Measurements from ENCODE around the gene HOTAIR. TPM values are rescaled to one million over a fixed set of nuclear protein-coding genes. Genes with fewer than 3 reads are reported as not detected.
A peak's percentile ranks its signal among the peaks of the same experiment; 100 is the strongest.

HOTAIR gene
- polyA plus RNA-seq, 2 of the 4 experiments (the other 2 are of a cell fraction) = 0.67 to 0.71 TPM

GRCh38 chr12:53955036-53955775 is 19.5 kb downstream of the HOTAIR start:
- 0 out of 3 replicates have a peak, but pooled peaks cover 2% of the 10 kb centered on the region for H3K4me1 ChIP-seq
- H3K9me3 ChIP-seq = no peaks in the 10 kb centered on the region
- no peak overlapping the region for H3K27ac ChIP-seq
- no peak overlapping the region for H3K4me2 ChIP-seq
- FAIRE-seq (no peak), ATAC-seq (no peak), DNase-seq (ENCODE audit: low read depth in 1 of 2, low spot score in 1 of 2) (no peak)
- TF ChIP-seq ZC3H11A (IDR thresholded peaks at IDR 0.05) = no peak
- TF ChIP-seq MYC (IDR thresholded peaks at IDR 0.05; ENCODE audit: borderline replicate concordance, low read length) = no peak
- TF ChIP-seq POLR2A (IDR thresholded peaks at IDR 0.05; ENCODE audit: low read length) = no peak
- TF ChIP-seq ESRRA (IDR thresholded peaks at IDR 0.05; ENCODE audit: borderline replicate concordance, low read length) = no peak
- TF ChIP-seq NR3C1 (IDR thresholded peaks at IDR 0.05) = no peak
- TF ChIP-seq JUNB (IDR thresholded peaks at IDR 0.05) = no peak
- no peak for TF ChIP-seq SMC3 (IDR thresholded peaks at IDR 0.05)
- TF ChIP-seq, protein P1, sequence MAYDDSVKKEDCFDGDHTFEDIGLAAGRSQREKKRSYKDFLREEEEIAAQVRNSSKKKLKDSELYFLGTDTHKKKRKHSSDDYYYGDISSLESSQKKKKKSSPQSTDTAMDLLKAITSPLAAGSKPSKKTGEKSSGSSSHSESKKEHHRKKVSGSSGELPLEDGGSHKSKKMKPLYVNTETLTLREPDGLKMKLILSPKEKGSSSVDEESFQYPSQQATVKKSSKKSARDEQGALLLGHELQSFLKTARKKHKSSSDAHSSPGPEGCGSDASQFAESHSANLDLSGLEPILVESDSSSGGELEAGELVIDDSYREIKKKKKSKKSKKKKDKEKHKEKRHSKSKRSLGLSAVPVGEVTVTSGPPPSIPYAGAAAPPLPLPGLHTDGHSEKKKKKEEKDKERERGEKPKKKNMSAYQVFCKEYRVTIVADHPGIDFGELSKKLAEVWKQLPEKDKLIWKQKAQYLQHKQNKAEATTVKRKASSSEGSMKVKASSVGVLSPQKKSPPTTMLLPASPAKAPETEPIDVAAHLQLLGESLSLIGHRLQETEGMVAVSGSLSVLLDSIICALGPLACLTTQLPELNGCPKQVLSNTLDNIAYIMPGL (CRISPR knock-in tag; IDR thresholded peaks at IDR 0.05; ENCODE audit: borderline replicate concordance) = no peak
- no peak for TF ChIP-seq RAD21 (conservative IDR thresholded peaks at IDR 0.05 in 1 of 2, IDR thresholded peaks at IDR 0.05 in 1 of 2)
- no peak for TF ChIP-seq HOXA7 (CRISPR knock-in tag; IDR thresholded peaks at IDR 0.05)
- no peak for TF ChIP-seq FOSL2 (IDR thresholded peaks at IDR 0.05)
- no peak for TF ChIP-seq FOSL2 (CRISPR knock-in tag; IDR thresholded peaks at IDR 0.05)
- TF ChIP-seq ZSCAN20 (CRISPR knock-in tag; IDR thresholded peaks at IDR 0.05) = no peak
- no peak for TF ChIP-seq CEBPB (IDR thresholded peaks at IDR 0.05)
- TF ChIP-seq EHMT2 (IDR thresholded peaks at IDR 0.05; ENCODE audit: low read depth) = no peak
- WGBS (ENCODE audit: missing lambda C conversion rate) = 90% methylated on average over 86 of the region's 86 CpGs
- no peak overlapping the region for H3K4me3 ChIP-seq
- CTCF ChIA-PET = interaction anchor here (0.6 to 1.8 kb wide), 7 partner anchors 13 to 209 kb away, joined by 3 to 9 read pairs (median 5); partner anchors contain the start of genes HOXC10 and HOXC13
- POLR2A ChIA-PET = no interaction called here

DNA sequence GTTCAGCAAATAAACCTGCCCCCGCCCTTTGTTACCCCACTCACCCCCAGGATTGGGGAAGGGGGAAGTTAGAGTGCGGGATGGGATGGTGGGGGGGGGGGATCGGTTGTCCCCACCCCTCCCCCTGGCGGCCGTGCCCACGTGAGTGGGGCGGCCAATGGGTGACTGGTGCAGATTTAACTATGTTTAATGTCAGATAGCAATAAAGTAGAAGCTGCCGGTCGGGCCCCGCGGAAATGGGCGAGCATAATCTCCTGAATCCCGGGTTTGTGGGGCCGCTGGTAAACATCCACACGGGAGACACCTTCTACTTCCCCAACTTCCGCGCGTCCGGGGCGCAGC is 20.1 kb downstream of the HOTAIR start, which contains the start of gene HOXC12:
Gene HOXC12, plus strand, starts transcription at position 210 of the 342 bp plus-strand sequence. Its CDS starts 27 bp downstream, at position 237.
- ATAC-seq = no peak
- H3K9me3 ChIP-seq = no peaks in the 10 kb centered on the region
- no peak within 1 kb of the TSS for H3K4me3 ChIP-seq
- no peak for FAIRE-seq
- no peak for DNase-seq (ENCODE audit: low read depth in 1 of 2, low spot score in 1 of 2)
- no peak for TF ChIP-seq RCOR1 (IDR thresholded peaks at IDR 0.05; ENCODE audit: low read depth, low read length)
- no peak for TF ChIP-seq HOXA7 (CRISPR knock-in tag; IDR thresholded peaks at IDR 0.05)
- no peak for TF ChIP-seq MAX (IDR thresholded peaks at IDR 0.05)
- TF ChIP-seq, protein P2, sequence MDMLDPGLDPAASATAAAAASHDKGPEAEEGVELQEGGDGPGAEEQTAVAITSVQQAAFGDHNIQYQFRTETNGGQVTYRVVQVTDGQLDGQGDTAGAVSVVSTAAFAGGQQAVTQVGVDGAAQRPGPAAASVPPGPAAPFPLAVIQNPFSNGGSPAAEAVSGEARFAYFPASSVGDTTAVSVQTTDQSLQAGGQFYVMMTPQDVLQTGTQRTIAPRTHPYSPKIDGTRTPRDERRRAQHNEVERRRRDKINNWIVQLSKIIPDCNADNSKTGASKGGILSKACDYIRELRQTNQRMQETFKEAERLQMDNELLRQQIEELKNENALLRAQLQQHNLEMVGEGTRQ (IDR thresholded peaks at IDR 0.05) = 0 out of 2 replicates have a peak, but pooled peaks have one; percentile 12
- TF ChIP-seq ZC3H11A (IDR thresholded peaks at IDR 0.05) = no peak
- 0 out of 3 replicates have a peak, but pooled peaks cover 3% of the 10 kb centered on the region for H3K4me1 ChIP-seq
- POLR2A ChIA-PET = no interaction called here
- CTCF ChIA-PET = interaction anchor here (0.6 to 1.7 kb wide), 12 partner anchors 12 to 209 kb away, joined by 3 to 9 read pairs (median 3); partner anchors contain the start of genes HOXC10 and HOXC13
- H3K27ac ChIP-seq = no peak within 1 kb of the TSS
- H3K4me2 ChIP-seq = no peak within 1 kb of the TSS
- 69% methylated on average over 20 of the region's 20 CpGs for WGBS (ENCODE audit: missing lambda C conversion rate)

DNA sequence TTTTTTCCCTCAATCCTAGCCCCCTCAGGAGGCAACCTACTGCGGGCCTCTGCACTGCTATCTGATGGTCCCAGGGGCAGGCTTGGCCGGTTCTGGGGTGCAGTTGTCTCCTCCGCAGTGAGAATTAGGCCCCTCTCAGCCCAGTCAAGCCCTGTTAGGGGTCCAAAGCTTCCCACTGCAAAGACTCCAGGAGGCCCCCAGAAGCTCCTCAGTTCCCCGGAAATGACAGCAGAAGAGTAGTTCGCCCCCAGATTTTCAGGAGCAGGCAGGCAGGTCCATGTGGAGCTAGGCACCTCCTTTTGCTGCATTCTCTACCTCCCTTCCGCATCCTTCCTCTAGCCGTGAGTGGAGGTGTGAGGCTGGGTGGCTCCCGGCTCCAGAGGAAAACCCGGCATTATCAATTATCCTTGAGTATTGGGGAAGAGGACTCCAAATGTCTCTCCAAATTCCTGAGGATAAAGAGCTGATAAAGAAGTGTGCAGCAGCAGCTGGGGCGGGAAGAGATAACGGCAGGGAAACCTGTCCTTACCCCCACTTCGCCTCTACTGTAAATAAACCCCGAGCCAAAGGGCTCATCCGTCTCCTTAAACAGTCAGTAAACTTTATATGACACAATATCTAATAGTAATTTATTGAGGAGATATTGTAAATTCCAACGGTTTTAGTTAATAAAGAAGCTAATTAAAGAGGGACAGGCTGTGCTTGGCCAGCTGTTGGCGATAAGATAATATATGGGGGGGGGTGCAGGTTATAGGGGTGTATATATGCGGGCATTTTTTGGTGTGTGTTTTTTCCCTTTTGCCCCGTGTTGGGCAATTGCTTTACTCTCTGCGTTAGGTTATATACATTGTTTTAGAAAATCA is 20.7 kb downstream of the HOTAIR start:
- no peaks in the 10 kb centered on the region for H3K9me3 ChIP-seq
- ChIA-PET CTCF (interaction anchor here (0.6 to 2.8 kb wide), 17 partner anchors 12 to 613 kb away, joined by 3 to 11 read pairs (median 4); partner anchors contain the start of genes HOXC10 and HOXC13), POLR2A (no interaction called here)
- no peak overlapping the region for H3K27ac ChIP-seq
- peak overlapping the region; percentile 68; the same call in 1 of the 3 replicates for H3K4me2 ChIP-seq
- WGBS (ENCODE audit: missing lambda C conversion rate) = 83% methylated on average over 19 of the region's 19 CpGs
- TF ChIP-seq, protein P3, sequence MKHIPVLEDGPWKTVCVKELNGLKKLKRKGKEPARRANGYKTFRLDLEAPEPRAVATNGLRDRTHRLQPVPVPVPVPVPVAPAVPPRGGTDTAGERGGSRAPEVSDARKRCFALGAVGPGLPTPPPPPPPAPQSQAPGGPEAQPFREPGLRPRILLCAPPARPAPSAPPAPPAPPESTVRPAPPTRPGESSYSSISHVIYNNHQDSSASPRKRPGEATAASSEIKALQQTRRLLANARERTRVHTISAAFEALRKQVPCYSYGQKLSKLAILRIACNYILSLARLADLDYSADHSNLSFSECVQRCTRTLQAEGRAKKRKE (CRISPR knock-in tag; IDR thresholded peaks at IDR 0.05; ENCODE audit: low read depth) = no peak
- no peak for DNase-seq (ENCODE audit: low read depth in 1 of 2, low spot score in 1 of 2)
- FAIRE-seq = no peak
- H3K4me1 ChIP-seq = peaks cover 6% of the 10 kb centered on the region; the same call in 1 of the 3 replicates
- no peak for ATAC-seq
- H3K4me3 ChIP-seq = no peak overlapping the region

Measured in A549 (cell line).